Activated CD4-positive, alpha-beta T cell treated with anti-CD3 and anti-CD28 coated beads, Interleukin-2, amount 50 U/mL, for 48 hours (primary cell): ENCODE measurements around the gene OARD1.
"Not testable (repeated sequence)": the region's sequence is repeated elsewhere in the genome, so short reads cannot be mapped to it uniquely, and the experiment has no call there.

ENCODE experiments used
- DNase-seq, 2 experiments: peaks; one replicate each; pipeline ENCODE4 v3.0.0-alpha.2; 2020

The OARD1 gene

DNA sequence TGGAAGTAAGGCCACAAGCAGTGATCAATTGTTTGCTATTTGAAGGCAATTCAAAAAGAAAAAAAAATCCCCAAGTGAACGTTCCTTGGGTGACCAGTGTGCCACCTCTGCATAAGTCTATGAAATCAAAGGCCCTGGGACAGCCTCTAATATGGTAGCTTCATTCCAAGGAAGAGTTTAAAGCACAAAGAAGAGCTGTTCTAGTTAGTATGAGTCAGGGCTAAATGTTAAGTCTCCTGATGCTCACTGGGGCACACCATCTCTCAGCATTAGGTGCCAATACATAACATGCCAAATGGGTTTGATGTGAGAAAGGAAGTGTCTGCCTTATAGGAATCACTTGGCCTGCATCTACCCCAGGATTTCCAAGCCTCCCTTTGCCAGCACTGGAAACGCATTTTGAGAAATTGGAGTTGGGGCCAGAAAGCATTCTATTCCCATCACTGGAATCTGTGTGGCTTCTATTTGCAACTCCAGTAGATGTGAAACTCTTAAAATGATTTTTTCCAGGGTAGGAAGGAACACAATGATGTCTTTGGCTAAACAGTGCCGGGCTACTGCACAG, 46.1 kb downstream of the OARD1 start:
- no peak for DNase-seq

DNA sequence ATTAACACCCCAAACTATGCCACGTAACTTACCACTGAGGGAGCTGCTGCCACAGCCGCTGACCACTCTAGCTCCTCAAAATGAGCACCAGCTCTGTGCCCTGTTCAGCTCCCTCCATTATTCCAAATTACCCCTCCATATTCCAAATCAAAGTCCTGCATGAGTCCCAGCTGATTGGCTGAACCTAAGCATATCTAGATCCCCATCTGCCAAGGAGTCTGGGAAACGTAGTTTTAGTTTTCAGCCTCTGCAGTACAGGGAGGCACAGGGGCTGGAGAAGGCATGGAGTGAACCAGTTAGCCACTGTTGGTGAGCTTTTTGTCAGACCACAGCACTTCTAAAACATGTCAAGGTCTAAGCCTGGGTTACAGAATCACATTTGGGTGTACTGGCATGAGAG, 49.0 kb downstream of the OARD1 start:
- DNase-seq = no peak

DNA sequence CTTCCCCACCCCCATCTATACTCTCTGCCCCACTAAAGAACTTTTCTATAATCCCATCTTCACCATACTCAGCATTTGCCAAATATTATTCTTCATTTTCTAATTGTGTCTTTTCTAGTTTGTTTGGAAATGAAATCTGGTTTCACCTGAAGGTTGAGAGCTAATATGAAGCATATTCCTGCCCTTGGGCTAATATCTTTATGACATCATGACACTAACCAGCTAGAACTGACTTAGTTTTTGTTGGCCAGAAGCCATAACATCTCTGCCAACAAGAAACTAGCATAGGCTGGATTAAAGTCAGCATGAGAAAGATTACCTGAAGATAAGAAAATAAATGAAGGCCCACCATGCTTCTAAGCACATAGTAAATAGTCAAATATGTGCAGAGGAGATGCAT, 49.9 kb downstream of the OARD1 start:
- no peak for DNase-seq

DNA sequence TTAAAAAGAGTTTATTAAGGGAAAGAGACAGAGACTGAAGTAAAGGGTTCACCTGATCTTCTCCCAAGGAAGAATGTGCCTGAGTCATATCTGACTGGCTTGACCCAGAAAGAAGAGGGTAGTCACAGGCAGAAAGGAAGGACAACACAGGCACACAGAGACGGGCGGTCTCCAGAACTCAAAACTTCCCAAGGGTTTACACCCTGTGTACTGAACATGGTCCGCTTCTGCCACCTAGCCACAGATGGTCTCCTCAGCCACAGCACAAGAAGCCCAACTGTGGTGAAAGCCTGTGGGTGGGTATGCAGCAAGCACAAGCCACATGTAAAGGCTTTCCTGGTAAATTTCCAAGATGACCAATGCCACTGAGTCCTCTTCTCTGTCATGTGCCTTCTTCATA, 50.3 kb downstream of the OARD1 start:
- no peak for DNase-seq

DNA sequence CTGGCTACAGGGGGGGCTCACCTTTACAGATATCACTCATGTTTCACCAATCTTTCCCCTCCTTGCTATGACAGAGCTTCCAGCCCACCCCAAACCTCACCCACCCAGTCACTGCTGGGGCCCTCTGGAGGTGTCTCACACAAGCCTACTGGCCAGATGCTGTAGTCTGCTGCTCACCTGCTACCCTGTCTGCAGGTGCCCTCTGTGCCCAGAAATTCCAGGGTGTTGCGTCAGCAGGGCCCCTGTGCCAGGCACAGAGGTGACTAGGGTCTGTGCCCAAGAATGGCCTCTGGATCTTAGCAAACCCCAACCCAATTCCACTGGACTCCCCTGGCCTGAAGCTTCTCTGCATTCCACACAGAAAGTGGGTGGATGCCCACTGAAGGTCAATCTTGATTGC, 54.5 kb downstream of the OARD1 start:
- DNase-seq = no peak

DNA sequence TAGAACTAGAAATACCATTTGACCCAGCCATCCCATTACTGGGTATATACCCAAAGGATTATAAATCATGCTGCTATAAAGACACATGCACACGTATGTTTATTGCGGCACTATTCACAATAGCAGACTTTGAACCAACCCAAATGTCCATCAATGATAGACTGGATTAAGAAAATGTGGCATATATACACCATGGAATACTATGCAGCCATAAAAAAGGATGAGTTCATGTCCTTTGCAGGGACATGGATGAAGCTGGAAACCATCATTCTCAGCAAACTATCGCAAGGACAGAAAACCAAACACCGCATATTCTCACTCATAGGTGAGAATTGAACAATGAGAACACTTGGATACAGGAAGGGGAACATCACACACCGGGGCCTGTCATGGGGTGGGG, 56.3 kb downstream of the OARD1 start:
- DNase-seq = not testable (repeated sequence)

DNA sequence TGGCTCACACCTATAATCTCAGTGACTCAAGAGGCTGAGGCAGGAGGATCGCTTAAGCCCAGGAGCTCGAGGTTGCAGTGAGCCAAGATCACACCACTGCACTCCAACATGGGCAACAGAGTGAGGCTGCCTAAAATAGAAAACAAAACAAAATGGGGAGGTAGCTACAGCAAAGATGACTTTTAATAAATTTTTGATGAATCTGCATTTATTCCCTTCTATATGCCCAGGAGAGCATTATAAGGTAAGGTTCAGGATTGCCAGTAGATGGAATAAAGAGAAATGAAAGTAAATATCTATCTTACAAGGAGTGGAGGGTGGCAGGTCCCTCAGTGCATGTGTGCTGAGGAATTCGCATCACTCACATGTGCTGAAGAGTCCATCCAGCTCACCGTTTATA, 57.4 kb downstream of the OARD1 start:
- no peak for DNase-seq
